OCI-LY7 (cell line): ENCODE measurements around the gene DUSP15.

Experiments used
- CTCF ChIP-seq: fragments of 200-600 bp; sonication (generic); conservative IDR thresholded peaks from 2 replicates; pipeline ENCODE4 v1.5.1; 2014; ENCODE audit warnings: mild to moderate bottlenecking, antibody characterized with exemption, low read length, moderate library complexity, mixed read lengths
- EZH2phosphoT487 ChIP-seq: fragments of 200-600 bp; sonication (generic); IDR thresholded peaks from 2 replicates; pipeline ENCODE4 v1.6.1; 2018; ENCODE audit warnings: low read depth, borderline replicate concordance, mild to moderate bottlenecking, mixed run types, antibody characterized with exemption, low read length, moderate library complexity, mixed read lengths

- no peak for TF ChIP-seq CTCF
- TF ChIP-seq EZH2phosphoT487: no peak
Measured at GRCh38 chr20:31833931-31834521, 36.3 kb downstream of the DUSP15 start.
